T-cell (primary cell): ENCODE measurements around the gene SLC43A2. TPM values are rescaled to one million over a fixed set of nuclear protein-coding genes. Genes with fewer than 3 reads are reported as not detected.

Source experiments
- ATAC-seq, 4 experiments: fragments of 200-7000 bp in 3 of 4; fragments of 150-1000 bp in 1 of 4; cut with Tn5 transposase; replicated peaks in 1 of 4; 1 replicate in 3 of 4; 2 replicates in 1 of 4; pipeline ENCODE4 v1.10.0; 2021; ENCODE audit warnings: moderate library complexity in 3 of 4, mild to moderate bottlenecking in 2 of 4, moderate number of reproducible peaks in 1 of 4
- CTCF ChIA-PET, 2 donors: fragments of 300-600 bp; sonication (Branson Sonifier 250); formaldehyde crosslinking; loops; one replicate each; lab custom pipeline; 2022; ENCODE audit warnings: antibody characterized with exemption in 2 of 2; lab: Charles Lee
- POLR2A ChIA-PET, 2 donors: fragments of 300-600 bp; sonication (Branson Sonifier 250); formaldehyde crosslinking; loops; one replicate each; lab custom pipeline; 2022; ENCODE audit warnings: antibody characterized with exemption in 2 of 2; lab: Charles Lee
- DNase-seq, 35 experiments: peaks; one replicate each; pipeline versions ENCODE4 v3.0.0 to v3.0.0-alpha.2; 2013 to 2023
- H3K27ac ChIP-seq: one replicate; pipeline ENCODE4 v1.5.1; 2013; ENCODE audit warnings: low read length
- H3K27me3 ChIP-seq, 2 experiments: replicated peaks in 1 of 2; 1 replicate in 1 of 2; 2 replicates in 1 of 2; pipeline versions ENCODE4 v1.6.1 to v1.7.0; 2013; ENCODE audit warnings: low read length in 1 of 2, mixed read lengths in 1 of 2; ENCODE audit not compliant: control insufficient read depth in 2 of 2, insufficient read depth in 2 of 2; ENCODE audit errors: extremely low read depth in 1 of 2
- H3K36me3 ChIP-seq, 2 donors: 1 replicate in 1 of 2; 2 replicates in 1 of 2; pipeline versions ENCODE4 v1.6.1 to v1.7.0; 2013; ENCODE audit warnings: low read length in 1 of 2; ENCODE audit not compliant: control insufficient read depth in 2 of 2, insufficient read depth in 1 of 2; ENCODE audit errors: extremely low read depth in 1 of 2
- H3K4me1 ChIP-seq, 2 experiments: 1 replicate in 1 of 2; 2 replicates in 1 of 2; pipeline versions ENCODE4 v1.6.1 to v1.7.0; 2013; ENCODE audit warnings: low read length in 2 of 2, mixed read lengths in 1 of 2; ENCODE audit not compliant: insufficient read depth in 2 of 2, control insufficient read depth in 1 of 2; ENCODE audit errors: extremely low read depth in 1 of 2
- H3K4me3 ChIP-seq, 2 donors: 1 replicate in 1 of 2; 2 replicates in 1 of 2; pipeline versions ENCODE4 v1.5.1 to v1.7.0; 2013; ENCODE audit warnings: mild to moderate bottlenecking in 2 of 2, low read length in 1 of 2, moderate library complexity in 1 of 2; ENCODE audit not compliant: control insufficient read depth in 1 of 2; ENCODE audit errors: extremely low read depth in 1 of 2
- H3K9me3 ChIP-seq: 2 replicates; pipeline ENCODE4 v1.7.0; 2013
- H3K27ac Mint-ChIP-seq, 2 donors: one replicate each; pipeline ENCODE4 v1.8.0; 2020 to 2021; ENCODE audit warnings: mild to moderate bottlenecking in 2 of 2, mixed read lengths in 2 of 2
- H3K27me3 Mint-ChIP-seq, 2 donors: one replicate each; pipeline ENCODE4 v1.8.0; 2021 to 2022; ENCODE audit warnings: mixed read lengths in 2 of 2
- H3K36me3 Mint-ChIP-seq: one replicate; pipeline ENCODE4 v1.8.0; 2021; ENCODE audit warnings: mixed read lengths
- H3K4me1 Mint-ChIP-seq, 3 donors: one replicate each; pipeline ENCODE4 v1.8.0; 2020 to 2022; ENCODE audit warnings: mixed read lengths in 3 of 3, mild to moderate bottlenecking in 1 of 3
- H3K4me3 Mint-ChIP-seq, 3 donors: one replicate each; pipeline ENCODE4 v1.8.0; 2020 to 2022; ENCODE audit warnings: mild to moderate bottlenecking in 3 of 3, mixed read lengths in 3 of 3, moderate library complexity in 3 of 3
- H3K9me3 Mint-ChIP-seq, 3 donors: one replicate each; pipeline ENCODE4 v1.8.0; 2020 to 2022; ENCODE audit warnings: mixed read lengths in 3 of 3
- WGBS: methylation state at CpG from one replicate; pipeline ENCODE4 v1.1.5; 2013; ENCODE audit warnings: missing lambda C conversion rate; ENCODE audit not compliant: insufficient coverage; 5-methylcytosine and 5-hydroxymethylcytosine counted together
- total RNA-seq, 35 experiments: library from RNA in 6 of 35; stranded (reverse) in 6 of 35; fragments of 120-200 nt in 1 of 35; gene quantifications; one replicate each; pipeline versions ENCODE4 v1.2.1 to v1.2.4 and lab custom pipeline; 2013 to 2026

SLC43A2 gene
- total RNA-seq, 5 donors from 2014 or later (not counting 1 experiment from before 2014, with no cell fraction given) = 3.8 to 14.7 (median 7.8) TPM

- Histone ChIP-seq H3K27me3 (peaks cover 0 to 4% of the 10 kb centered on the region in 2 experiments), H3K36me3 (peaks cover 0 to 3% of the 10 kb centered on the region in 2 donors), H3K27ac (no peak overlapping the region), H3K4me1 (peaks cover 0 to 5% of the 10 kb centered on the region in 2 experiments), H3K4me3 (no peak overlapping the region), H3K9me3 (no peaks in the 10 kb centered on the region)
- H3K27ac Mint-ChIP-seq = no peak overlapping the region
- ChIA-PET POLR2A (interaction anchor here (0.7 kb wide), 2 partner anchors 9 to 649 kb away, joined by 4 to 8 read pairs; no protein-coding TSS in a partner anchor), CTCF (no interaction called here)
- H3K36me3 Mint-ChIP-seq = no peaks in the 10 kb centered on the region
- no peaks in the 10 kb centered on the region for H3K9me3 Mint-ChIP-seq
- ATAC-seq = no peak
- peaks cover 0 to 4% (median 0%) of the 10 kb centered on the region in 3 donors for H3K4me1 Mint-ChIP-seq
- no peaks in the 10 kb centered on the region for H3K27me3 Mint-ChIP-seq
- 85% methylated on average over 14 of the region's 19 CpGs for WGBS
- H3K4me3 Mint-ChIP-seq = no peak overlapping the region
- no peak for DNase-seq
Measured at GRCh38 chr17:1580979-1581676, 47.5 kb downstream of the SLC43A2 start.

GRCh38 chr17:1578029-1578428 lies 50.6 kb downstream of the SLC43A2 start:
- Histone ChIP-seq H3K4me1 (peaks cover 0 to 5% of the 10 kb centered on the region in 2 experiments), H3K27ac (no peak overlapping the region), H3K9me3 (no peaks in the 10 kb centered on the region), H3K4me3 (no peak overlapping the region), H3K27me3 (peaks cover 0 to 12% of the 10 kb centered on the region in 2 experiments), H3K36me3 (peaks cover 0 to 3% of the 10 kb centered on the region in 2 donors)
- CTCF ChIA-PET = interaction anchor here in 1 of 2 donors (0.6 kb wide), 1 partner anchor 22 kb away, joined by 3 read pairs; no protein-coding TSS in a partner anchor
- WGBS = 93% methylated on average over 4 of the region's 13 CpGs
- ATAC-seq (no peak), DNase-seq (no peak)
- Mint-ChIP-seq H3K27me3 (no peaks in the 10 kb centered on the region), H3K4me3 (no peak overlapping the region), H3K9me3 (no peaks in the 10 kb centered on the region), H3K4me1 (peaks cover 0 to 4% (median 0%) of the 10 kb centered on the region in 3 donors), H3K27ac (no peak overlapping the region), H3K36me3 (no peaks in the 10 kb centered on the region)
- POLR2A ChIA-PET = interaction anchor here in 1 of 2 donors (0.6 kb wide), 1 partner anchor 73 kb away, joined by 3 read pairs; no protein-coding TSS in a partner anchor

- 78% methylated on average over 6 of the region's 6 CpGs for WGBS
- Histone ChIP-seq H3K27ac (no peak overlapping the region), H3K4me3 (no peak overlapping the region)
Measured at GRCh38 chr17:1577583-1578013, 51.0 kb downstream of the SLC43A2 start.

GRCh38 chr17:1577182-1577581 lies 51.5 kb downstream of the SLC43A2 start:
- no peaks in the 10 kb centered on the region for H3K9me3 ChIP-seq
- Mint-ChIP-seq H3K27ac (no peak overlapping the region), H3K27me3 (no peaks in the 10 kb centered on the region), H3K36me3 (no peaks in the 10 kb centered on the region), H3K9me3 (no peaks in the 10 kb centered on the region), H3K4me3 (no peak overlapping the region), H3K4me1 (peaks cover 0 to 4% (median 0%) of the 10 kb centered on the region in 3 donors)
- peak in 1 of 35 experiments; percentile 51 for DNase-seq
- peaks cover 0 to 5% of the 10 kb centered on the region in 2 experiments for H3K4me1 ChIP-seq
- H3K27me3 ChIP-seq = peaks cover 0 to 12% of the 10 kb centered on the region in 2 experiments
- POLR2A ChIA-PET = no interaction called here
- CTCF ChIA-PET = interaction anchor here in 1 of 2 donors (0.7 kb wide), 1 partner anchor 271 kb away, joined by 3 read pairs; no protein-coding TSS in a partner anchor
- peak in 1 of 4 experiments; percentile 23 for ATAC-seq
- H3K36me3 ChIP-seq = peaks cover 0 to 3% of the 10 kb centered on the region in 2 donors
- H3K27ac ChIP-seq = no peak overlapping the region
- 64% methylated on average over 6 of the region's 12 CpGs for WGBS
- H3K4me3 ChIP-seq = no peak overlapping the region

More at GRCh38 chr17:1577583-1578013, 51.0 kb downstream of the SLC43A2 start:
- Histone ChIP-seq H3K4me1 (peaks cover 0 to 5% of the 10 kb centered on the region in 2 experiments), H3K27me3 (peaks cover 0 to 12% of the 10 kb centered on the region in 2 experiments), H3K9me3 (no peaks in the 10 kb centered on the region), H3K36me3 (peaks cover 0 to 3% of the 10 kb centered on the region in 2 donors)
- DNase-seq = peak in 1 of 35 experiments; percentile 22
- Mint-ChIP-seq H3K27ac (no peak overlapping the region), H3K4me3 (no peak overlapping the region), H3K4me1 (peaks cover 0 to 4% (median 0%) of the 10 kb centered on the region in 3 donors), H3K36me3 (no peaks in the 10 kb centered on the region), H3K9me3 (no peaks in the 10 kb centered on the region), H3K27me3 (no peaks in the 10 kb centered on the region)
- ChIA-PET CTCF (interaction anchor here in 1 of 2 donors (0.6 kb wide), 1 partner anchor 23 kb away, joined by 3 read pairs; no protein-coding TSS in a partner anchor), POLR2A (interaction anchor here in 1 of 2 donors (0.6 kb wide), 1 partner anchor 72 kb away, joined by 3 read pairs; no protein-coding TSS in a partner anchor)
- ATAC-seq = no peak

GRCh38 chr17:1576500-1576899 lies 52.1 kb downstream of the SLC43A2 start:
- H3K27ac ChIP-seq = no peak overlapping the region
- H3K4me1 ChIP-seq = peaks cover 0 to 5% of the 10 kb centered on the region in 2 experiments
- CTCF ChIA-PET = interaction anchor here in 1 of 2 donors (0.7 kb wide), 1 partner anchor 270 kb away, joined by 3 read pairs; no protein-coding TSS in a partner anchor
- WGBS = 78% methylated on average over 12 of the region's 15 CpGs
- ATAC-seq = no peak
- H3K27ac Mint-ChIP-seq = no peak overlapping the region
- H3K4me1 Mint-ChIP-seq = peaks cover 0 to 4% (median 0%) of the 10 kb centered on the region in 3 donors
- H3K27me3 Mint-ChIP-seq = no peaks in the 10 kb centered on the region
- no peaks in the 10 kb centered on the region for H3K9me3 Mint-ChIP-seq
- no peak for DNase-seq
- peaks cover 0 to 3% of the 10 kb centered on the region in 2 donors for H3K36me3 ChIP-seq
- H3K36me3 Mint-ChIP-seq = no peaks in the 10 kb centered on the region
- POLR2A ChIA-PET = no interaction called here
- H3K4me3 Mint-ChIP-seq = no peak overlapping the region
- H3K9me3 ChIP-seq = no peaks in the 10 kb centered on the region
- peaks cover 0 to 13% of the 10 kb centered on the region in 2 experiments for H3K27me3 ChIP-seq
- H3K4me3 ChIP-seq = no peak overlapping the region

- ATAC-seq = no peak
- CTCF ChIA-PET = interaction anchor here in 1 of 2 donors (0.5 to 1.5 kb wide), 4 partner anchors 32 to 362 kb away, joined by 3 to 4 read pairs (median 3); no protein-coding TSS in a partner anchor
- Histone ChIP-seq H3K27ac (no peak overlapping the region), H3K36me3 (no peaks in the 10 kb centered on the region), H3K27me3 (peaks cover 0 to 17% of the 10 kb centered on the region in 2 experiments), H3K4me3 (no peak overlapping the region), H3K9me3 (no peaks in the 10 kb centered on the region), H3K4me1 (peaks cover 0 to 5% of the 10 kb centered on the region in 2 experiments)
- no peak for DNase-seq
- Mint-ChIP-seq H3K4me1 (peaks cover 0 to 4% (median 0%) of the 10 kb centered on the region in 3 donors), H3K4me3 (no peak overlapping the region), H3K27ac (no peak overlapping the region), H3K27me3 (no peaks in the 10 kb centered on the region), H3K9me3 (no peaks in the 10 kb centered on the region), H3K36me3 (no peaks in the 10 kb centered on the region)
- WGBS = 79% methylated on average over 43 of the region's 45 CpGs
- POLR2A ChIA-PET = no interaction called here
Measured at GRCh38 chr17:1574697-1575471, 53.8 kb downstream of the SLC43A2 start.
